Uterus (tissue), 4 donors: Measurements from ENCODE around the gene SLC25A21. TPM values are rescaled to one million over a fixed set of nuclear protein-coding genes. Genes with fewer than 3 reads are reported as not detected.
"Not testable (repeated sequence)": the region's sequence is repeated elsewhere in the genome, so short reads cannot be mapped to it uniquely, and the experiment has no call there.

Experiments
- DNase-seq, 2 donors: peaks; one replicate each; pipeline ENCODE4 v3.0.0-alpha.2; 2019 to 2020
- H3K27ac ChIP-seq, 2 donors: fragments of 200-600 bp; sonication (generic); 1 replicate in 1 of 2; 2 replicates in 1 of 2; pipeline ENCODE4 v1.5.1; 2016 to 2018
- H3K27me3 ChIP-seq, 2 donors: fragments of 200-600 bp; sonication (generic); one replicate each; pipeline ENCODE4 v1.5.1; 2018 to 2019; ENCODE audit warnings: control low read depth in 1 of 2
- H3K36me3 ChIP-seq, 2 donors: fragments of 200-600 bp; sonication (generic); one replicate each; pipeline ENCODE4 v1.5.1; 2019; ENCODE audit warnings: control low read depth in 1 of 2
- H3K4me1 ChIP-seq, 2 donors: fragments of 200-600 bp; sonication (generic); one replicate each; pipeline ENCODE4 v1.5.1; 2018 to 2019; ENCODE audit warnings: control low read depth in 1 of 2
- H3K4me3 ChIP-seq, 2 donors: fragments of 200-600 bp; sonication (generic); 1 replicate in 1 of 2; 2 replicates in 1 of 2; pipeline ENCODE4 v1.5.1; 2018 to 2019; ENCODE audit warnings: mild to moderate bottlenecking in 1 of 2
- H3K9me3 ChIP-seq, 2 donors: fragments of 200-600 bp; sonication (generic); one replicate each; pipeline ENCODE4 v1.5.1; 2019; ENCODE audit warnings: control low read depth in 1 of 2
- POLR2A ChIP-seq, 2 donors: fragments of 450-650 bp; IDR thresholded peaks; one replicate each; pipeline ENCODE4 v1.6.1; 2016; ENCODE audit warnings: antibody characterized with exemption in 2 of 2, mild to moderate bottlenecking in 1 of 2, moderate library complexity in 1 of 2
- intact Hi-C: fragments of 100-400 bp; cut with DNase I; formaldehyde crosslinking; loops from one replicate; pipeline ENCODE4 v1.15.1; 2023; ENCODE audit warnings: low total_unique reads
- total RNA-seq, 4 donors: library from RNA; depleted of rRNA in 3 of 4; stranded (reverse); fragments of >200 nt in 3 of 4; gene quantifications; one replicate each; pipeline versions ENCODE4 v1.1.0 to v1.2.4, GENCODE V29; 2014 to 2023
- TF ChIP-seq, protein P1 (sequence below), 4 experiments: fragments of 200-600 bp in 2 of 4; fragments of 450-650 bp in 2 of 4; sonication (generic) in 2 of 4; IDR thresholded peaks; one replicate each; pipeline ENCODE4 v1.5.1; 2016 to 2019; ENCODE audit warnings: antibody characterized with exemption in 4 of 4, mild to moderate bottlenecking in 2 of 4, moderate library complexity in 1 of 4
- donor health status: DM: yes; HTN: yes; CAD: no.

SLC25A21 gene
- total RNA-seq, 4 donors from 2014 or later, result under 0.01 to 3.0 (median 2.0) TPM; not detected in 1

DNA sequence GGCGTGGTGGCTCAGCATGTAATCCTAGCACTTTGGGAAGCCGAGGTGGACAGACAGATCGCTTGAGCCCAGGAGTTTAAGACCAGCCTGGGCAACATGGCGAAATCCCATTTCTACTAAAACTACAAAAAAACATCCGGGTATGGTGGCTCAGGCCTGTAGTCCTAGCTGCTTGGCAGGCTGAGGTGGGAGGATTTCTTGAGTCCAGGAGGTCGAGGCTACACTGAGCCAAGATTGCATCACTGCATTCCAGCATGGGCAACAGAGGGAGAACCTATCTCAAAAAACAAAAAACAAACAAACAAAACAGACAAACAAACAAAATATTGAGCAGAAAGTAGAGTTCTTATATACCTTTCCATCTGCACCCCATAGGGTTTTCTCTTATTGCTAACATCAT is 9.0 kb upstream of the SLC25A21 start:
- TF ChIP-seq, protein P1, sequence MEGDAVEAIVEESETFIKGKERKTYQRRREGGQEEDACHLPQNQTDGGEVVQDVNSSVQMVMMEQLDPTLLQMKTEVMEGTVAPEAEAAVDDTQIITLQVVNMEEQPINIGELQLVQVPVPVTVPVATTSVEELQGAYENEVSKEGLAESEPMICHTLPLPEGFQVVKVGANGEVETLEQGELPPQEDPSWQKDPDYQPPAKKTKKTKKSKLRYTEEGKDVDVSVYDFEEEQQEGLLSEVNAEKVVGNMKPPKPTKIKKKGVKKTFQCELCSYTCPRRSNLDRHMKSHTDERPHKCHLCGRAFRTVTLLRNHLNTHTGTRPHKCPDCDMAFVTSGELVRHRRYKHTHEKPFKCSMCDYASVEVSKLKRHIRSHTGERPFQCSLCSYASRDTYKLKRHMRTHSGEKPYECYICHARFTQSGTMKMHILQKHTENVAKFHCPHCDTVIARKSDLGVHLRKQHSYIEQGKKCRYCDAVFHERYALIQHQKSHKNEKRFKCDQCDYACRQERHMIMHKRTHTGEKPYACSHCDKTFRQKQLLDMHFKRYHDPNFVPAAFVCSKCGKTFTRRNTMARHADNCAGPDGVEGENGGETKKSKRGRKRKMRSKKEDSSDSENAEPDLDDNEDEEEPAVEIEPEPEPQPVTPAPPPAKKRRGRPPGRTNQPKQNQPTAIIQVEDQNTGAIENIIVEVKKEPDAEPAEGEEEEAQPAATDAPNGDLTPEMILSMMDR (IDR thresholded peaks at IDR 0.05), result no peak
- TF ChIP-seq POLR2A (IDR thresholded peaks at IDR 0.05), result no peak
- Histone ChIP-seq H3K4me1 (no peaks in the 10 kb centered on the region), H3K36me3 (no peaks in the 10 kb centered on the region), H3K9me3 (no peaks in the 10 kb centered on the region), H3K4me3 (no peak overlapping the region), H3K27me3 (no peaks in the 10 kb centered on the region), H3K27ac (no peak overlapping the region)
- intact Hi-C loops, result no loop called here
- no peak for DNase-seq

DNA sequence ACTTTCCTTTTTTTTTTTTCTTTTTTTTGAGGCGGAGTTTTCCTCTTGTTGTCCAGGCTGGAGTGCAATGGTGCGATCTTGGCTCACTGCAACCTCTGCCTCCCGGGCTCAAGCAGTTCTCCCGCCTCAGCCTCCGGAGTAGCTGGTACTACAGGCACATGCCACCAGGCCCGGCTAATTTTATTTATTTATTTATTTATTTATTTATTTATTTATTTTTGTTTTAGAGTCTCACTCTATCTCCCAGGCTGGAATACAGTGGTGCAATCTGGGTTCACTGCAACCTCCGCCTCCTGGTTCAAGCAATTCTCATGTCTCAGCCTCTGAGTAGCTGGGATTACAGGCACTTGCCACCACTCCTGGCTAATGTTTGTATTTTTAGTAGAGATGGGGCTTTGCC is 8.5 kb upstream of the SLC25A21 start:
- H3K36me3 ChIP-seq, H3K9me3 ChIP-seq, H3K27me3 ChIP-seq, H3K4me3 ChIP-seq, intact Hi-C loops, H3K4me1 ChIP-seq, DNase-seq, H3K27ac ChIP-seq: not testable (repeated sequence)

DNA sequence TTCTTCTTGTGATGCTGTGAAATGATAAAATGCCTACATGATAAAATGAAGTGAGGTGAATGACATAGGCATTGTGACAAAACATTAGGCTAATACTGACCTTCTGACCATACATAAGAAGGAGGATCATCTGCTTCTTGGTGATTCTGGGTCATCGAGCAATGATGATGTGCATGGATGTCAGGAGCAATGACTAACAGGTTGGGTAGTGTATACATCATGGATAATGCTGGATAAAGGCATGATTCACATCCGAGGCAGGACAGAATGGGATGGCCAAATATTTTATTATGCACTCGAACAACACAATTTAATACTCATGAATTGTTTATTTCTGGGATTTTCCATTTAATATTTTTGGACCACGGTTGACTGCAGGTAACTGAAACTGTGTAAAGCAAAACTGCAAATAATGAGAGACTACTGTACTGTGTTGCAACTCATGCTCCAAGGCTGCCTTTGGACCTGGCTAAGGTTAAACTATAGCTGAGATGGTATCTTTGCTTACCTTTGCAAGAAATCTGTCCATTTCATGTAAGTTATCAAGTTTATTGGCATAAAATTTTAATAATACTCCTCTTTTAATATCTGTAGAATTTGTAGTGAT is 7.6 kb upstream of the SLC25A21 start:
- H3K4me3 ChIP-seq, result no peak overlapping the region
- TF ChIP-seq POLR2A (IDR thresholded peaks at IDR 0.05), result no peak
- TF ChIP-seq, protein P1 (IDR thresholded peaks at IDR 0.05), result no peak
- H3K4me1 ChIP-seq, result no peaks in the 10 kb centered on the region
- DNase-seq, result no peak
- no peaks in the 10 kb centered on the region for H3K27me3 ChIP-seq
- no peak overlapping the region for H3K27ac ChIP-seq
- intact Hi-C loops, result no loop called here
- no peaks in the 10 kb centered on the region for H3K9me3 ChIP-seq
- no peaks in the 10 kb centered on the region for H3K36me3 ChIP-seq

DNA sequence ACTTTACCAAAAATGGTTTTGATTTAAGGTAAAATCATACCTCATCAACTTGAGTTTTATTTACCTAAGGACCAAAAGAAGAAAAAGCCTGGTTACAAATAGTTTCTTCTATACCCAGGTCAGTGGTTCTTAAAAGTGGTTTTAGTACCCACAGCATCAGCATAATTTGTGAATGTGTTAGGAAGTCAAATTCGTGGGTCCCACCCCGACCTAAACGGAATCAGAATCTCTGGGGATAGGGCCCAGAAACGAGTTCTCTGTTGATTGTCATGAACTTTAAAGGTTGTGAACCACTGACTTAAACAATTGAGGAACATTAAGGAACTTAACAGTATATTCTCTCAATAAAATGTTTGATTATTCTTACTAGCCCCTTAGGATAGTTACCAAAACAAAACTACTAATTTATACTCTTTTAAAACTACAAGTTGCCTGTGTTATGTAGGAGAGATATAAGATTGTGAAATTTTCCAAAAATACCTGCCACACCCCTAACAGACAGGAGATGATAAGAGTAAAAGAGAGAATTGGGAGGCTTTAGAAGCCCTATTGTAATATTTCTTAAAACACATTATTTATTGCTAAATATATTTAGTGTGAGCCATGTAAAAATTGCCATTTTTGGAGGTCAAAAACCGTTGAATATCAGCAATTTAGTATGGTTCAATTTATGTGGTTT is 669 bp upstream of the SLC25A21 start:
- Histone ChIP-seq H3K27ac (peak overlapping the region; percentile 88 to 97), H3K4me1 (no peaks in the 10 kb centered on the region), H3K4me3 (peak overlapping the region; percentile 77 to 86), H3K36me3 (no peaks in the 10 kb centered on the region), H3K9me3 (no peaks in the 10 kb centered on the region), H3K27me3 (no peaks in the 10 kb centered on the region)
- intact Hi-C loops, result no loop called here
- TF ChIP-seq, protein P1 (IDR thresholded peaks at IDR 0.05), result no peak
- TF ChIP-seq POLR2A (IDR thresholded peaks at IDR 0.05), result no peak
- DNase-seq, result no peak

DNA sequence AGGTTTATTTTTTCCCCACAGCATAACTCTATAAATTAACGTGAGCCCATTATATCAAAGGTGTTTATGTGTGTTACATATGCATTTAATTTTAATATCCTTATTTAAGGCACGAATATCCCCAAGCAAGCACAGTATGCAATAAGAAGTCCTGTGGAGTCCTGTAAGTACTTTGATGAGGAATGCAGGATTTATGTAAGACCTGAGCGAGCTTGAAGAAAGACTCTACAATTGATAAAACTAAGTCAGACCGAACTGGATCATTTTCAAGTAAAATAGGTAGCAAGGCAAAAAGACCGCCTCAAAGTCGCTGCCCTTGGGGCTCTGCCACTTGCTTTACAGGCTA is 755 bp downstream of the SLC25A21 start:
- H3K4me3 ChIP-seq, result peak overlapping the region; percentile 77 to 86
- TF ChIP-seq, protein P1 (IDR thresholded peaks at IDR 0.05), result no peak
- TF ChIP-seq POLR2A (IDR thresholded peaks at IDR 0.05), result no peak
- no peaks in the 10 kb centered on the region for H3K9me3 ChIP-seq
- no peaks in the 10 kb centered on the region for H3K27me3 ChIP-seq
- H3K27ac ChIP-seq, result peak overlapping the region; percentile 88 to 97
- intact Hi-C loops, result no loop called here
- no peaks in the 10 kb centered on the region for H3K4me1 ChIP-seq
- no peaks in the 10 kb centered on the region for H3K36me3 ChIP-seq
- no peak for DNase-seq
